Activated T-helper 17 cell treated with anti-CD3 and anti-CD28 coated beads, Interleukin-2, amount 50 U/mL, for 72 hours (primary cell): ENCODE measurements around the gene CYS1. TPM values are rescaled to one million over a fixed set of nuclear protein-coding genes. Genes with fewer than 3 reads are reported as not detected.
"Not testable (repeated sequence)": the region's sequence is repeated elsewhere in the genome, so short reads cannot be mapped to it uniquely, and the experiment has no call there.

ENCODE experiments used
- ATAC-seq: fragments of 150-1000 bp; cut with Tn5 transposase; replicated peaks from 2 replicates; pipeline ENCODE4 v1.10.0; 2021; ENCODE audit warnings: mild to moderate bottlenecking, moderate library complexity
- H3K27ac Mint-ChIP-seq: one replicate; pipeline ENCODE4 v1.8.0; 2022; ENCODE audit warnings: mixed read lengths
- H3K27me3 Mint-ChIP-seq: one replicate; pipeline ENCODE4 v1.8.0; 2022; ENCODE audit warnings: mixed read lengths
- H3K36me3 Mint-ChIP-seq: one replicate; pipeline ENCODE4 v1.8.0; 2022; ENCODE audit warnings: low read depth, mild to moderate bottlenecking, mixed read lengths
- H3K4me1 Mint-ChIP-seq: one replicate; pipeline ENCODE4 v1.8.0; 2022; ENCODE audit warnings: mixed read lengths
- H3K4me3 Mint-ChIP-seq: one replicate; pipeline ENCODE4 v1.8.0; 2022; ENCODE audit warnings: mild to moderate bottlenecking, mixed read lengths
- H3K9me3 Mint-ChIP-seq: one replicate; pipeline ENCODE4 v1.8.0; 2022; ENCODE audit warnings: mixed read lengths
- total RNA-seq, 2 donors: library from RNA; stranded (reverse); gene quantifications; one replicate each; pipeline ENCODE4 v1.2.3, GENCODE V29; 2022

Gene CYS1
- total RNA-seq, 2 donors from 2014 or later = 0.09 TPM; not detected in 1

GRCh38 chr2:10015376-10015989 is 64.7 kb downstream of the CYS1 start:
- H3K27me3 Mint-ChIP-seq, H3K4me3 Mint-ChIP-seq, H3K4me1 Mint-ChIP-seq, H3K36me3 Mint-ChIP-seq, H3K27ac Mint-ChIP-seq, H3K9me3 Mint-ChIP-seq, ATAC-seq: not testable (repeated sequence)

- Mint-ChIP-seq H3K9me3 (no peaks in the 10 kb centered on the region), H3K27ac (no peak overlapping the region), H3K27me3 (no peaks in the 10 kb centered on the region), H3K4me1 (no peaks in the 10 kb centered on the region), H3K36me3 (no peaks in the 10 kb centered on the region), H3K4me3 (no peak overlapping the region)
- no peak for ATAC-seq
Measured at GRCh38 chr2:10014418-10015190, 65.6 kb downstream of the CYS1 start.

GRCh38 chr2:10013651-10014417 is 66.4 kb downstream of the CYS1 start:
- H3K36me3 Mint-ChIP-seq, H3K27ac Mint-ChIP-seq, H3K9me3 Mint-ChIP-seq, H3K4me3 Mint-ChIP-seq, ATAC-seq, H3K27me3 Mint-ChIP-seq, H3K4me1 Mint-ChIP-seq: not testable (repeated sequence)

- no peak overlapping the region for H3K27ac Mint-ChIP-seq
- no peaks in the 10 kb centered on the region for H3K36me3 Mint-ChIP-seq
- no peaks in the 10 kb centered on the region for H3K4me1 Mint-ChIP-seq
- ATAC-seq = no peak
- H3K4me3 Mint-ChIP-seq = no peak overlapping the region
- no peaks in the 10 kb centered on the region for H3K27me3 Mint-ChIP-seq
- H3K9me3 Mint-ChIP-seq = no peaks in the 10 kb centered on the region
Measured at GRCh38 chr2:10012963-10013461, 67.2 kb downstream of the CYS1 start.

- H3K36me3 Mint-ChIP-seq, ATAC-seq, H3K9me3 Mint-ChIP-seq, H3K27ac Mint-ChIP-seq, H3K4me3 Mint-ChIP-seq, H3K27me3 Mint-ChIP-seq, H3K4me1 Mint-ChIP-seq: not testable (repeated sequence)
Measured at GRCh38 chr2:10012366-10012962, 67.7 kb downstream of the CYS1 start.

GRCh38 chr2:10011606-10012325 is 68.4 kb downstream of the CYS1 start:
- not testable (repeated sequence) for ATAC-seq, H3K27me3 Mint-ChIP-seq, H3K4me3 Mint-ChIP-seq, H3K9me3 Mint-ChIP-seq, H3K27ac Mint-ChIP-seq, H3K4me1 Mint-ChIP-seq, H3K36me3 Mint-ChIP-seq

- not testable (repeated sequence) for H3K27me3 Mint-ChIP-seq, H3K36me3 Mint-ChIP-seq, ATAC-seq, H3K27ac Mint-ChIP-seq, H3K4me3 Mint-ChIP-seq, H3K9me3 Mint-ChIP-seq, H3K4me1 Mint-ChIP-seq
Measured at GRCh38 chr2:10010861-10011605, 69.2 kb downstream of the CYS1 start.

- no peaks in the 10 kb centered on the region for H3K27me3 Mint-ChIP-seq
- no peak overlapping the region for H3K4me3 Mint-ChIP-seq
- H3K27ac Mint-ChIP-seq = no peak overlapping the region
- H3K9me3 Mint-ChIP-seq = no peaks in the 10 kb centered on the region
- ATAC-seq = no peak
- H3K36me3 Mint-ChIP-seq = no peaks in the 10 kb centered on the region
- no peaks in the 10 kb centered on the region for H3K4me1 Mint-ChIP-seq
Measured at GRCh38 chr2:10009811-10010781, 70.1 kb downstream of the CYS1 start.

GRCh38 chr2:10009271-10009810 is 70.9 kb downstream of the CYS1 start:
- H3K36me3 Mint-ChIP-seq = no peaks in the 10 kb centered on the region
- H3K27ac Mint-ChIP-seq = no peak overlapping the region
- no peaks in the 10 kb centered on the region for H3K9me3 Mint-ChIP-seq
- ATAC-seq = no peak
- H3K4me1 Mint-ChIP-seq = no peaks in the 10 kb centered on the region
- H3K27me3 Mint-ChIP-seq = no peaks in the 10 kb centered on the region
- H3K4me3 Mint-ChIP-seq = no peak overlapping the region

- H3K27me3 Mint-ChIP-seq = no peaks in the 10 kb centered on the region
- H3K4me1 Mint-ChIP-seq = no peaks in the 10 kb centered on the region
- H3K4me3 Mint-ChIP-seq = no peak overlapping the region
- no peak for ATAC-seq
- no peaks in the 10 kb centered on the region for H3K36me3 Mint-ChIP-seq
- H3K9me3 Mint-ChIP-seq = no peaks in the 10 kb centered on the region
- H3K27ac Mint-ChIP-seq = no peak overlapping the region
Measured at GRCh38 chr2:10008809-10009176, 71.4 kb downstream of the CYS1 start.

GRCh38 chr2:10007921-10008808 is 72.0 kb downstream of the CYS1 start:
- no peaks in the 10 kb centered on the region for H3K27me3 Mint-ChIP-seq
- H3K36me3 Mint-ChIP-seq = no peaks in the 10 kb centered on the region
- no peak for ATAC-seq
- no peak overlapping the region for H3K27ac Mint-ChIP-seq
- no peak overlapping the region for H3K4me3 Mint-ChIP-seq
- H3K4me1 Mint-ChIP-seq = no peaks in the 10 kb centered on the region
- no peaks in the 10 kb centered on the region for H3K9me3 Mint-ChIP-seq

GRCh38 chr2:10007435-10007834 is 72.8 kb downstream of the CYS1 start:
- Mint-ChIP-seq H3K4me3 (no peak overlapping the region), H3K4me1 (no peaks in the 10 kb centered on the region)
- ATAC-seq = no peak

More at GRCh38 chr2:10007435-10007834, 72.8 kb downstream of the CYS1 start:
- Mint-ChIP-seq H3K27ac (no peak overlapping the region), H3K9me3 (no peaks in the 10 kb centered on the region), H3K27me3 (no peaks in the 10 kb centered on the region), H3K36me3 (no peaks in the 10 kb centered on the region)
